ENCODE data around the gene EEF1E1. TPM values are rescaled to one million over a fixed set of nuclear protein-coding genes. Genes with fewer than 3 reads are reported as not detected.

Gene EEF1E1
- total and polyA plus RNA-seq, 7 experiments from 2014 or later: 10.2 to 74.2 (median 23.0) TPM

GRCh38 chr6:8110725-8111124, 8.4 kb upstream of the EEF1E1 start:
- POLR2A ChIA-PET: no interaction called here
- Mint-ChIP-seq H3K9me3 (peaks cover 0 to 8% (median 0%) of the 10 kb centered on the region in 11 donors), H3K27me3 (peaks cover 23 to 43% (median 30%) of the 10 kb centered on the region in 5 donors)

GRCh38 chr6:8110117-8110721, 7.9 kb upstream of the EEF1E1 start:
- no peak overlapping the region for H3K27ac Mint-ChIP-seq
- CTCF ChIA-PET: no interaction called here
- H3K27ac ChIP-seq (ENCODE audit: low read depth, low read length): no peak overlapping the region
- H3K27me3 Mint-ChIP-seq: peaks cover 23 to 43% (median 31%) of the 10 kb centered on the region in 5 donors
- no peaks in the 10 kb centered on the region for H3K4me1 ChIP-seq (ENCODE audit: control insufficient read depth in 2 of 2, insufficient read depth in 2 of 2, low read length in 2 of 2)
- no peak overlapping the region for H3K4me3 ChIP-seq (ENCODE audit: low read length)
- intact Hi-C loops (cut with micrococcal nuclease): no loop called here
- H3K27me3 ChIP-seq (ENCODE audit: control insufficient read depth in 2 of 2, insufficient read depth in 2 of 2, low read length in 2 of 2): no peaks in the 10 kb centered on the region
- H3K9me3 Mint-ChIP-seq: peaks cover 0 to 8% (median 0%) of the 10 kb centered on the region in 11 donors
- POLR2A ChIA-PET: no interaction called here
- no peaks in the 10 kb centered on the region for H3K9me3 ChIP-seq (ENCODE audit: control insufficient read depth in 2 of 3, low read length in 3 of 3)
- peaks cover 0 to 12% (median 0%) of the 10 kb centered on the region in 5 donors for H3K36me3 Mint-ChIP-seq
- no peaks in the 10 kb centered on the region for H3K36me3 ChIP-seq (ENCODE audit: control insufficient read depth in 2 of 3, insufficient read depth in 3 of 3, low read length in 3 of 3)
- H3K4me3 Mint-ChIP-seq: no peak overlapping the region
- no peak for DNase-seq
- no peaks in the 10 kb centered on the region for H3K4me1 Mint-ChIP-seq
- no peak for ATAC-seq

More at GRCh38 chr6:8110725-8111124, 8.4 kb upstream of the EEF1E1 start:
- intact Hi-C loops (cut with micrococcal nuclease): no loop called here
- no peak overlapping the region for H3K27ac ChIP-seq (ENCODE audit: low read depth, low read length)
- no peak overlapping the region for H3K27ac Mint-ChIP-seq
- no peaks in the 10 kb centered on the region for H3K9me3 ChIP-seq (ENCODE audit: control insufficient read depth in 2 of 3, low read length in 3 of 3)
- no peaks in the 10 kb centered on the region for H3K36me3 ChIP-seq (ENCODE audit: control insufficient read depth in 2 of 3, insufficient read depth in 3 of 3, low read length in 3 of 3)
- no peak overlapping the region for H3K4me3 ChIP-seq (ENCODE audit: low read length)
- H3K4me1 ChIP-seq (ENCODE audit: control insufficient read depth in 2 of 2, insufficient read depth in 2 of 2, low read length in 2 of 2): no peaks in the 10 kb centered on the region
- CTCF ChIA-PET: no interaction called here
- DNase-seq (no peak), ATAC-seq (no peak)
- H3K36me3 Mint-ChIP-seq: peaks cover 0 to 12% (median 0%) of the 10 kb centered on the region in 5 donors
- H3K27me3 ChIP-seq (ENCODE audit: control insufficient read depth in 2 of 2, insufficient read depth in 2 of 2, low read length in 2 of 2): no peaks in the 10 kb centered on the region
- no peaks in the 10 kb centered on the region for H3K4me1 Mint-ChIP-seq
- H3K4me3 Mint-ChIP-seq: no peak overlapping the region

- CTCF ChIA-PET: no interaction called here
- Histone ChIP-seq H3K9me3 (ENCODE audit: control insufficient read depth in 2 of 3, low read length in 3 of 3) (no peaks in the 10 kb centered on the region), H3K36me3 (ENCODE audit: control insufficient read depth in 2 of 3, insufficient read depth in 3 of 3, low read length in 3 of 3) (no peaks in the 10 kb centered on the region), H3K4me3 (ENCODE audit: low read length) (no peak overlapping the region), H3K27ac (ENCODE audit: low read depth, low read length) (no peak overlapping the region), H3K27me3 (ENCODE audit: control insufficient read depth in 2 of 2, insufficient read depth in 2 of 2, low read length in 2 of 2) (no peaks in the 10 kb centered on the region), H3K4me1 (ENCODE audit: control insufficient read depth in 2 of 2, insufficient read depth in 2 of 2, low read length in 2 of 2) (no peaks in the 10 kb centered on the region)
- intact Hi-C loops (cut with micrococcal nuclease): no loop called here
- POLR2A ChIA-PET: no interaction called here
- Mint-ChIP-seq H3K27me3 (peaks cover 28 to 43% (median 39%) of the 10 kb centered on the region in 5 donors), H3K36me3 (peaks cover 0 to 8% (median 0%) of the 10 kb centered on the region in 5 donors), H3K9me3 (peaks cover 0 to 4% (median 0%) of the 10 kb centered on the region in 11 donors), H3K4me3 (no peak overlapping the region), H3K27ac (no peak overlapping the region), H3K4me1 (no peaks in the 10 kb centered on the region)
- DNase-seq (no peak), ATAC-seq (no peak)
Observed at GRCh38 chr6:8108759-8109539, 6.6 kb upstream of the EEF1E1 start.

GRCh38 chr6:8108031-8108660, 5.8 kb upstream of the EEF1E1 start:
- intact Hi-C loops (cut with micrococcal nuclease): no loop called here
- Mint-ChIP-seq H3K27me3 (peaks cover 28 to 42% (median 39%) of the 10 kb centered on the region in 5 donors), H3K4me1 (peaks cover 0 to 1% (median 0%) of the 10 kb centered on the region in 7 donors), H3K36me3 (peaks cover 0 to 8% (median 0%) of the 10 kb centered on the region in 5 donors), H3K27ac (no peak overlapping the region), H3K9me3 (peaks cover 0 to 4% (median 0%) of the 10 kb centered on the region in 11 donors), H3K4me3 (no peak overlapping the region)
- Histone ChIP-seq H3K4me1 (ENCODE audit: control insufficient read depth in 2 of 2, insufficient read depth in 2 of 2, low read length in 2 of 2) (no peaks in the 10 kb centered on the region), H3K27ac (ENCODE audit: low read depth, low read length) (no peak overlapping the region), H3K4me3 (ENCODE audit: low read length) (no peak overlapping the region), H3K27me3 (ENCODE audit: control insufficient read depth in 2 of 2, insufficient read depth in 2 of 2, low read length in 2 of 2) (no peaks in the 10 kb centered on the region), H3K9me3 (ENCODE audit: control insufficient read depth in 2 of 3, low read length in 3 of 3) (no peaks in the 10 kb centered on the region), H3K36me3 (ENCODE audit: control insufficient read depth in 2 of 3, insufficient read depth in 3 of 3, low read length in 3 of 3) (no peaks in the 10 kb centered on the region)
- ChIA-PET CTCF (no interaction called here), POLR2A (no interaction called here)
- no peak for ATAC-seq
- no peak for DNase-seq

- Mint-ChIP-seq H3K9me3 (peaks cover 0 to 4% (median 0%) of the 10 kb centered on the region in 11 donors), H3K4me3 (no peak overlapping the region), H3K27me3 (peaks cover 18 to 41% (median 36%) of the 10 kb centered on the region in 5 donors), H3K36me3 (peaks cover 0 to 8% (median 5%) of the 10 kb centered on the region in 5 donors), H3K27ac (no peak overlapping the region), H3K4me1 (peaks cover 9 to 20% (median 18%) of the 10 kb centered on the region in 7 donors)
- ChIA-PET CTCF (interaction anchor here (0.7 kb wide), 1 partner anchor 113 kb away, joined by 4 read pairs; no protein-coding TSS in a partner anchor), POLR2A (no interaction called here)
- H3K27ac ChIP-seq (ENCODE audit: low read depth, low read length): no peak overlapping the region
- H3K4me3 ChIP-seq (ENCODE audit: low read length): no peak overlapping the region
- DNase-seq (no peak), ATAC-seq (no peak)
- peaks cover 0 to 4% (median 0%) of the 10 kb centered on the region in 3 experiments for H3K36me3 ChIP-seq (ENCODE audit: control insufficient read depth in 2 of 3, insufficient read depth in 3 of 3, low read length in 3 of 3)
- no peaks in the 10 kb centered on the region for H3K9me3 ChIP-seq (ENCODE audit: control insufficient read depth in 2 of 3, low read length in 3 of 3)
- intact Hi-C loops (cut with micrococcal nuclease): no loop called here
- H3K27me3 ChIP-seq (ENCODE audit: control insufficient read depth in 2 of 2, insufficient read depth in 2 of 2, low read length in 2 of 2): no peaks in the 10 kb centered on the region
- H3K4me1 ChIP-seq (ENCODE audit: control insufficient read depth in 2 of 2, insufficient read depth in 2 of 2, low read length in 2 of 2): peaks cover 6 to 8% of the 10 kb centered on the region in 2 donors
Observed at GRCh38 chr6:8105791-8106190, 3.4 kb upstream of the EEF1E1 start.

- DNase-seq: no peak
Observed at GRCh38 chr6:8103726-8104125, 1.4 kb upstream of the EEF1E1 start.

More at GRCh38 chr6:8103726-8104125, 1.4 kb upstream of the EEF1E1 start:
- no peak overlapping the region for H3K4me3 Mint-ChIP-seq
- H3K27ac Mint-ChIP-seq: no peak overlapping the region
- Histone ChIP-seq H3K27me3 (ENCODE audit: control insufficient read depth in 2 of 2, insufficient read depth in 2 of 2, low read length in 2 of 2) (no peaks in the 10 kb centered on the region), H3K27ac (ENCODE audit: low read depth, low read length) (no peak overlapping the region), H3K9me3 (ENCODE audit: control insufficient read depth in 2 of 3, low read length in 3 of 3) (no peaks in the 10 kb centered on the region), H3K4me1 (ENCODE audit: control insufficient read depth in 2 of 2, insufficient read depth in 2 of 2, low read length in 2 of 2) (peaks cover 6 to 8% of the 10 kb centered on the region in 2 donors), H3K4me3 (ENCODE audit: low read length) (no peak overlapping the region), H3K36me3 (ENCODE audit: control insufficient read depth in 2 of 3, insufficient read depth in 3 of 3, low read length in 3 of 3) (peaks cover 0 to 4% (median 0%) of the 10 kb centered on the region in 3 experiments)
- H3K36me3 Mint-ChIP-seq: peaks cover 0 to 12% (median 8%) of the 10 kb centered on the region in 5 donors
- peaks cover 18 to 37% (median 26%) of the 10 kb centered on the region in 5 donors for H3K27me3 Mint-ChIP-seq
- H3K4me1 Mint-ChIP-seq: peaks cover 21 to 40% (median 33%) of the 10 kb centered on the region in 7 donors
- intact Hi-C loops (cut with micrococcal nuclease): loop anchor here (2.0 to 5.0 kb wide), 5 partner anchors 86 to 791 kb away; partner anchors contain the start of genes SNRNP48 (in 1 of the 2) and SSR1 (in 1 of the 2)
- ATAC-seq: no peak
- ChIA-PET POLR2A (interaction anchor here (1.3 kb wide), 1 partner anchor 39 kb away, joined by 5 read pairs; the partner anchor contains the start of gene BLOC1S5), CTCF (no interaction called here)
- H3K9me3 Mint-ChIP-seq: peaks cover 0 to 4% (median 0%) of the 10 kb centered on the region in 11 donors

Data from naive thymus-derived CD4-positive, alpha-beta T cell (primary cell).